GM19025 (cell line): ENCODE results near the gene TRAF7.

Source experiments
- ATAC-seq: cut with Tn5 transposase; IDR thresholded peaks from one replicate; pipeline ENCODE4 v1.9.1; 2021; ENCODE audit warnings: mild to moderate bottlenecking, low read depth, moderate library complexity; ENCODE audit not compliant: unreplicated experiment

Gene TRAF7

DNA sequence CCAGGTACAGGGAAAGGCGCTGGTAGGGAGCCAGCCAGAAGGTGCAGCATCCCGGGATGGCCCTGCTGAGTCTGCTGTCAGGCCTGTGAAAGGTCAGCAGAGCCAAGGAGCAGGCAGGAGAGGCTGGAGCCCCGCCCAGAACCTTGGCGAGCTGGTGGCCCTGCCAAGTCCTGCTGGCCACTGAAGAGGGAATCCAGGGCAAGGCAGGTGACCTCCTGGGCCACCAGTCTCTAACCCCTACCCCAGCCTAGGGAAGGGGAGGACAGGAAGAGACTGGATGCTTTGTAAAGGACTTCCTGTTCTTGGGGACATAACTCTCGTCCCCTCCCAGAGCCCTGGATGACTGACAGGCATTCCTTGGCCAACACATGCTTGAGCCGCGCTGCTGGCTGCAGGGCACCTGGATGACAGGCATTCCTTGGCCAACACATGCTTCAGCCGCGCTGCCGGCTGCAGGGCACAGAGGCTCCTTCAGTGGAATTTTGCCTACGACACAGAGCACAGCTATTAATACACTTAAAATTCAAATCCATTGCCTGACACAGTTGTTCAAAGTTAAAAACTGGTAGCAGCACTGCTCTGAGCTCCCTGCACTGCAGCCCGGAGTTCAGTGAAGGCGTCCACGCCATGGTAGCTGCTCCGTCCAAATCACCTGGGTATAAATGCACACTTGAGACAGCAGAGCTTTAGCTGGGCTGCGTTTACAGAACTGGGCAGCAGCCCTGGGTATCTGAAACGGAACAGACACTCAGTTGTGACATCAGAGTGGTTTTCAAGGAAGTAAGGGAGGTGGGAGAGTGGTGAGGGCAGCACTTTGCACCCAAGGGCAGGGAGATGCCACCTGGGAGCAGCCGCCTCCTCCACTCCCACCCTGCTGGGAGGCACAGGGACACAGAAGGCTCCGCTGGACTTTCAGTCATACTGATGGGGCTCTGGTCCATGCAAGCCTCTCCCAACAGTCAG lies 57.1 kb downstream of the TRAF7 start:
- no peak for ATAC-seq

DNA sequence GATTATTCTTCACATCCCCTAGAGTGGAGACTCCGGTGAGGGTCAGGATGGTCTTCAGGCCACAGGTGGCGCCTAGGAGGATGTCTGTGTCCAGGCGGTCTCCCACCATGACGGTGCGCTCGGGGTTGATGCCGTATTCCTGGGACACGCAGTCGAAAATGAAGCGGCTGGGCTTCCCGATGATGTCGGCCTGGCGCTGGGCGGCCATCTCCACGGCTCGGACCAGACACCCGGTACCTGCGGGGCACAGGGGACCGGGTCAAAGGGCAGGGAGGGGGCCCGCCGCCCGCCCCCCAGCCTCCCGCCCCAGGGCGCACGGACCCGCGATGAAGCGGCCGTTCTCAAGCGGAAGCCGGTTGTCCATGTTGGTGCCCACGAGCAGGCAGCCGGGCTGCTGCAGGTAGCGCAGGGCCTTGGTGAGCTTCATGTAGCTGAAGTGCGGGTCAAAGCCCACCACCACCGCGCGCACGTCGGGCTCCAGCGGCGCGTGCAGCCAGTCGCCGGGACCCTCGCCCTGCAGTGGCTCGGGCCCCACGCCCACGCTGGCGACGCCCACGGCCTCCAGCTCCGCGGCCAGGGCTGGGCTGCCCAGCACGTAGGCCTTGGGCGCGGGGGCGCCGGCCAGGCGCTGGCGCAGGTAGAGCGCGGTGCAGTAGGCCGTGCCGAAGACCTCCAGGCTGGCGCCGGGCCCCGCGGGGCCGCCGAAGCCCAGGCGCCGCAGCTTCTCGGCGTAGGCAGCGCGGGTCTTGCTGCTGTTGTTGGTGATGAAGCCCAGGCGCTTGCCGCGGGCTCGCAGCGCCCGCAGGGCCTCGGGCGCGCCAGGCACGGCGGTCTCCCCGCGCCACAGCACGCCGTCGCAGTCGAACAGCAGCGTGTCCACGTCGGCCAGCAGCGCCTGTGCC lies 58.5 kb downstream of the TRAF7 start:
- peak; percentile 2 for ATAC-seq

DNA sequence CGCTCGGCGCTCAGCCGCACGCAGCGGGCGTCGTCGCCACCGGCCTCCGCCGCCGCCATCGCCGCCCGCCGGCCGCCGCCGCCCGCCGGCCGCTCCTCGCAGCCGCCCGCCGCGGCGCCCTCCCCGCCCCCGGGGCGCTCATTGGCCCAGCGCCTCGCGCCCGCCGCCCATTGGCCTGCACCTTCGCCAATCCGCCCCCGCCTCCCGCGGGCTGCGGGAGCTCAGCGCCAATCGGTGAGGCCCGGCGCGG lies 59.1 kb downstream of the TRAF7 start, which contains the start of gene PGP:
Gene PGP, minus strand, starts transcription at position 122 of the 250 bp plus-strand sequence. Its CDS starts 63 bp downstream, at position 59.
- ATAC-seq = peak; percentile 91

DNA sequence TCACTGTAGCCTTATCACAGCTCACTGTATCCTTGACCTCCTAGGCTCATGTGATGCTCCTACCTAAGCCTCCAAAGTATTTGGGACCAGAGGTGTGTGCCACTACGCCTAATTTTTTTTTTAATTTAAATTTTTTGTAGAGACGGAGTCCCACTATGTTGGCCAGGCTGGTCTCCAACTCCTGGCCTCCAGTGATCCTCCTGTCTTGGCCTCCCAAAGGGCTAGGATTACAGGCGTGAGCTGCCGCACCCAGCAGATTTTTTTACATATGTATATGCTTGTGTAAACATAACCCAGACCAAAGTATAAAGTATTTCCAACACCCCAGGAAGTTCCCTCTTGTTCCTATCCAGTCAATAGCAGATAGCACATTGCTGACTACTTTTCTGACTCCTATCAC lies 60.7 kb downstream of the TRAF7 start:
- no peak for ATAC-seq

DNA sequence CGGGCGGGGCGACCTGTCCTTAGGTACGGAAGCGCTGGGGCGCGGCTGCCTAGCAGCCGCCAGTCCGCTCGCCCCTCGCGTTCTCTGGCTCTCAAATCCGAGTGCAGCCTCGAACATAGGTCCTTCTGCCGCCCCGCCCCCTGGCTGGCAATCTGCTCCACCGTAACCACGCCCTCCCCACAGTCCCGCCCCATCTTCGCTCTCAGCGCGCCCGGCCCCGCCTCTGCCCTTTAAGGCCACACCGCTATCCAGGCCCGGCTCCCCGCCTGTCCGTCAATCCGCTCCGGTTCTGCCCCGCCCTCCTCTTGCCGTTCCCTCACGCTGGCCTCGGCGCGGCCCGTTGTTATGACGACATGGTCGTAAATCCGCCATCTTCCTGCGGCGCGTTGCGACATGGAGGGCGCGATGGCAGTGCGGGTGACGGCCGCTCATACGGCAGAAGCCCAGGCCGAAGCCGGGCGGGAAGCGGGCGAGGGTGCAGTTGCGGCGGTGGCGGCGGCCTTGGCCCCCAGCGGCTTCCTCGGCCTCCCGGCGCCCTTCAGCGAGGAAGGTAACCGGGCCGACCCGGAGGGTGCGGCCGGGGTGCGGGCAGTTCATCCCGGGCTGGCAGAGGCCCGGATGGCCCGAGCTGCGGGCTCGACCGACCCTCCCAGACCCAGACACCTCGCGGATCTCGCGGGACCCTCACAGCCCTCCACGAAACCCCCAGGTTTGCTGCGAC lies 67.8 kb downstream of the TRAF7 start, which contains the start of gene E4F1:
Gene E4F1, plus strand, starts transcription at position 371 of the 721 bp plus-strand sequence. Its CDS starts 23 bp downstream, at position 394.
- peak; percentile 92 for ATAC-seq

DNA sequence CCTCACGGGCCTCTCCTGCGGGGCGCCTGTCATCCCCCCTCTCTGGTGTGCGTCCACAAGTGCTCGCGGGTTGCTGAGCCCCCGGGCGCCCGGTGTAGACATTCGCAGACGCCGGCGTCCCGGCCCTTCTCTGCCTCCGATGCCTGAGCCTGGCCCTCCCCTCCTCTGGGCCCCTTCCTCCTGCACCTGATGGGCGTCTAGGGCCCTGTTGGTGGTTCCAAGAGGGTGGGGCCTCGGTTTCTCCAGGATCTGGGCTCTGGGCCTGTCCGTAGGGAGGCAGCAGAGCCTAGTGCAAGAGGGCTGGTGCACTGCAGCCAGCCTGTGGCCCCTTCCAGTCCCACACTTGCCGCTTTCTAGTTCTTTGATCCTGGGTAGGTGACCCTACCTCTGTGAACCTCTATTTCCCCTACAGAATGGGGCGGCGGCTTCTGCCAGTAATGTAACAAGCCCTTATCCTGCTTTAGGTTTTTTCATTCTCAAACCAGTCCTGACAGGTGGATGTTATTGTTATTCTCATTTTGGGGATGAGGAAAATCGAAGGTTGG lies 68.4 kb downstream of the TRAF7 start:
- ATAC-seq = peak; percentile 8

DNA sequence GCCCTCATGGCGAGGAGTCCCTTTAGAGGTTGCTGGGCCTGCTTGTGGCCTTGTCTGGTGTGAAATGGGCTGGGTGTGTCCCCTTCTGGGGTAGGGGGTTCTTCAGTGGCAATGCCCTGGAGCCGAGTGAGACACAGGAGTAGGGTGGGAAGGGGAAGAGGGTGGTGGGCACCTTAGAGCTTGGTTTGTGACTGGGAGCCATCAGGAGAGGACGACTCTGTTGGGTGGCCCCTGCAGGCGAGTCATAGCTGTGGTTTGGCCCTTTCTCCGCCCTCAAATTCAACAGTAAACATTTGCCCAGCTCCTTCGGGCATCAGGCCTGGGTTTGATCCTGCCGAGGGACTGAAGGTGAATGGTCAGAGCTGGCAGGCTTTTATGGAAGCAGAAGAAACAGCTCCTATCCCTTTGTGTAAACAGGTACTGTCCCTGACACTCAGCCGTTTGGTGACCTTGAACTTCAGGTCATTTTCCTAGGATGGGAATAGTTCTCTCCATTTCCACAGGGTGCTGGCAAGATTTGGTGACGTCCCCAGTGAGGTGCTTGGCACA lies 70.7 kb downstream of the TRAF7 start:
- no peak for ATAC-seq

DNA sequence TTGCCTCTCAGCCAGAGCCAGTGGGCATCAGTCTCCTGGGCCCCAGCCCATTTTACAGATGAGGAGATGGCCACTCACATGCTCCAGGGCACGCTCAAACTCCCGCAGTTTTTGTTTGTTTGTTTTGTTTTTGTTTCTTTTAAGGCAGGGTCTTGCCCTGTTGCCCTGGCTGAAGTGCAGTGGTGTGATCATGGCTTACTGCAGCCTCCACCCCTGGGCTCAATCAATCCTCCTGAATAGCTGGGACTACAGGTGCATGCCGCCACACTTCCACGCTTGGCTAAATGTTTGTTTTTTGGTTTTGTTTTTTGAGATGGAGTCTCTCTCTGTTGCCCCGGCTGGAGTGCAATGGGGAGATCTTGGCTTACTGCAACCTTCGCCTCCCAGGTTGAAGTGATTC lies 71.3 kb downstream of the TRAF7 start:
- ATAC-seq = no peak
